SW480 (cell line): ENCODE measurements around the gene DOCK2.
A peak's percentile ranks its signal among the peaks of the same experiment; 100 is the strongest.
"Not testable (repeated sequence)": the region's sequence is repeated elsewhere in the genome, so short reads cannot be mapped to it uniquely, and the experiment has no call there.

Experiments used
- DNase-seq: peaks from one replicate; pipeline ENCODE4 v3.0.0-alpha.2; 2016; ENCODE audit warnings: low spot score

Gene DOCK2

GRCh38 chr5:169719360-169720314 lies 82.6 kb downstream of the DOCK2 start:
- DNase-seq = no peak

- no peak for DNase-seq
Observed at GRCh38 chr5:169721771-169722170, 84.7 kb downstream of the DOCK2 start.

- DNase-seq = no peak
Observed at GRCh38 chr5:169723103-169723831, 86.2 kb downstream of the DOCK2 start.

GRCh38 chr5:169724303-169725087 lies 87.4 kb downstream of the DOCK2 start:
- DNase-seq = no peak

- not testable (repeated sequence) for DNase-seq
Observed at GRCh38 chr5:169725665-169726064, 88.6 kb downstream of the DOCK2 start.

- DNase-seq = no peak
Observed at GRCh38 chr5:169728418-169728817, 91.3 kb downstream of the DOCK2 start.

GRCh38 chr5:169731221-169731620 lies 94.1 kb downstream of the DOCK2 start:
- DNase-seq = no peak

GRCh38 chr5:169732841-169733240 lies 95.8 kb downstream of the DOCK2 start:
- DNase-seq = no peak

- DNase-seq = no peak
Observed at GRCh38 chr5:169735913-169736312, 98.8 kb downstream of the DOCK2 start.

GRCh38 chr5:169736653-169737052 lies 99.6 kb downstream of the DOCK2 start:
- DNase-seq = no peak

- DNase-seq = no peak
Observed at GRCh38 chr5:169740435-169740834, 103.4 kb downstream of the DOCK2 start.

- DNase-seq = no peak
Observed at GRCh38 chr5:169742771-169743296, 105.8 kb downstream of the DOCK2 start.

- no peak for DNase-seq
Observed at GRCh38 chr5:169744336-169744735, 107.3 kb downstream of the DOCK2 start.

- peak; percentile 30 for DNase-seq
Observed at GRCh38 chr5:169745441-169746146, 108.5 kb downstream of the DOCK2 start.

- DNase-seq = no peak
Observed at GRCh38 chr5:169746147-169746694, 109.1 kb downstream of the DOCK2 start.

GRCh38 chr5:169748174-169748573 lies 111.1 kb downstream of the DOCK2 start:
- no peak for DNase-seq

GRCh38 chr5:169749295-169749694 lies 112.2 kb downstream of the DOCK2 start:
- no peak for DNase-seq

- DNase-seq = no peak
Observed at GRCh38 chr5:169751490-169751889, 114.4 kb downstream of the DOCK2 start.

GRCh38 chr5:169752566-169752965 lies 115.5 kb downstream of the DOCK2 start:
- DNase-seq = not testable (repeated sequence)

- DNase-seq = no peak
Observed at GRCh38 chr5:169753795-169754194, 116.7 kb downstream of the DOCK2 start.

- no peak for DNase-seq
Observed at GRCh38 chr5:169754737-169755136, 117.7 kb downstream of the DOCK2 start.
